HepG2 (cell line): ENCODE results near the gene SETD1A. TPM values are rescaled to one million over a fixed set of nuclear protein-coding genes. Genes with fewer than 3 reads are reported as not detected.

Experiments used
- AHR ChIP-seq: IDR thresholded peaks from 2 replicates; pipeline ENCODE4 v1.6.1; 2018; ENCODE audit warnings: missing genetic modification reagents, missing compliant biosample characterization
- ARHGAP35 ChIP-seq: sonication (generic); formaldehyde crosslinking; IDR thresholded peaks from 2 replicates; pipeline ENCODE4 v1.9.0; 2022; ENCODE audit warnings: mild to moderate bottlenecking, inconsistent platforms, moderate library complexity, missing genetic modification reagents, borderline replicate concordance
- ATF7 ChIP-seq, 2 experiments: fragments of 450-650 bp in 1 of 2; sonication (generic) in 1 of 2; formaldehyde crosslinking in 1 of 2; IDR thresholded peaks; 2 replicates each; pipeline versions ENCODE4 v1.4.0 to v1.6.1; 2016 to 2020; ENCODE audit warnings: antibody characterized with exemption in 1 of 2, mild to moderate bottlenecking in 1 of 2, missing genetic modification reagents in 1 of 2
- CBFB ChIP-seq: sonication (generic); formaldehyde crosslinking; IDR thresholded peaks from 2 replicates; pipeline ENCODE4 v1.4.0; 2020; ENCODE audit warnings: missing genetic modification reagents
- HOXA3 ChIP-seq: sonication (generic); formaldehyde crosslinking; IDR thresholded peaks from 2 replicates; pipeline ENCODE4 v1.5.0; 2020; ENCODE audit warnings: missing genetic modification reagents
- ISX ChIP-seq: sonication (generic); formaldehyde crosslinking; conservative IDR thresholded peaks from 2 replicates; pipeline ENCODE4 v1.5.0; 2020; ENCODE audit warnings: missing genetic modification reagents
- KLF16 ChIP-seq, 2 experiments: sonication (generic) in 1 of 2; formaldehyde crosslinking in 1 of 2; IDR thresholded peaks; 2 replicates each; pipeline versions ENCODE4 v1.6.1 to v1.8.0; 2016 to 2023; ENCODE audit warnings: missing genetic modification reagents in 2 of 2, missing compliant biosample characterization in 1 of 2
- NCOR1 ChIP-seq: fragments of 200-600 bp; sonication (generic); IDR thresholded peaks from 2 replicates; pipeline ENCODE4 v1.7.0; 2017; ENCODE audit warnings: antibody characterized with exemption, low read length, borderline replicate concordance
- NFIC ChIP-seq: IDR thresholded peaks from 2 replicates; pipeline ENCODE4 v1.6.1; 2012; ENCODE audit warnings: mild to moderate bottlenecking, low read length, inconsistent platforms
- SOX5 ChIP-seq: IDR thresholded peaks from 2 replicates; pipeline ENCODE4 v1.6.1; 2016; ENCODE audit warnings: borderline replicate concordance
- SP2 ChIP-seq: sonication (generic); formaldehyde crosslinking; IDR thresholded peaks from 2 replicates; pipeline ENCODE4 v1.5.1; 2020; ENCODE audit warnings: mild to moderate bottlenecking, missing genetic modification reagents
- YY1 ChIP-seq: IDR thresholded peaks from 2 replicates; pipeline ENCODE4 v1.6.1; 2011; ENCODE audit warnings: low read length, low read depth, moderate library complexity, mild to moderate bottlenecking; ENCODE audit not compliant: insufficient read depth, insufficient replicate concordance
- ZNF432 ChIP-seq: sonication (generic); formaldehyde crosslinking; IDR thresholded peaks from 2 replicates; pipeline ENCODE4 v1.5.0; 2020; ENCODE audit warnings: missing genetic modification reagents, mild to moderate bottlenecking, borderline replicate concordance
- polyA plus RNA-seq, 8 experiments: library from polyadenylated mRNA; depleted of rRNA in 3 of 8; stranded (reverse) in 7 of 8; unstranded in 1 of 8; fragments of >200 nt; fragmentation: Illumina TruSeq in 4 of 8; extraction: Trizol in 4 of 8; gene quantifications; 2 replicates each; pipeline versions ENCODE4 v1.2.1 to v1.2.3, GENCODE V29; 2011 to 2016; ENCODE audit warnings: low read depth in 4 of 8, missing spikeins in 1 of 8, mixed read lengths in 1 of 8; ENCODE audit not compliant: insufficient read depth in 1 of 8
- total RNA-seq, 5 experiments: library from RNA; depleted of rRNA; stranded (reverse); fragments of >200 nt; fragmentation: Illumina TruSeq; extraction: Trizol; gene quantifications; 2 replicates each; pipeline ENCODE4 v1.2.3, GENCODE V29; 2016; ENCODE audit warnings: low read depth in 1 of 5
- TF ChIP-seq, protein P1 (sequence below): sonication (generic); formaldehyde crosslinking; IDR thresholded peaks from 2 replicates; pipeline ENCODE4 v1.5.0; 2020; ENCODE audit warnings: mild to moderate bottlenecking, missing genetic modification reagents
- TF ChIP-seq, protein P2 (sequence below): IDR thresholded peaks from 2 replicates; pipeline ENCODE4 v1.6.1; 2016; ENCODE audit warnings: low read depth, control low read depth
- TF ChIP-seq, protein P3 (sequence below): sonication (generic); formaldehyde crosslinking; IDR thresholded peaks from 2 replicates; pipeline ENCODE4 v1.5.0; 2020; ENCODE audit warnings: mild to moderate bottlenecking, missing genetic modification reagents
- TF ChIP-seq, protein P4 (sequence below): sonication (generic); formaldehyde crosslinking; IDR thresholded peaks from 2 replicates; pipeline ENCODE4 v1.4.0; 2020; ENCODE audit warnings: missing genetic modification reagents
- TF ChIP-seq, protein P5 (sequence below): sonication (generic); formaldehyde crosslinking; IDR thresholded peaks from 2 replicates; pipeline ENCODE4 v1.8.1; 2023; ENCODE audit warnings: mild to moderate bottlenecking, moderate library complexity, missing genetic modification reagents
- TF ChIP-seq, protein P6 (sequence below): IDR thresholded peaks from 2 replicates; pipeline ENCODE4 v1.6.1; 2012; ENCODE audit warnings: low read depth, low read length, improper control_type of control experiment

The SETD1A gene
- total and polyA plus RNA-seq, 2 of the 13 experiments (the other 11 are each of a cell fraction or from before 2014, with no cell fraction given): 3.8 to 5.6 TPM

DNA sequence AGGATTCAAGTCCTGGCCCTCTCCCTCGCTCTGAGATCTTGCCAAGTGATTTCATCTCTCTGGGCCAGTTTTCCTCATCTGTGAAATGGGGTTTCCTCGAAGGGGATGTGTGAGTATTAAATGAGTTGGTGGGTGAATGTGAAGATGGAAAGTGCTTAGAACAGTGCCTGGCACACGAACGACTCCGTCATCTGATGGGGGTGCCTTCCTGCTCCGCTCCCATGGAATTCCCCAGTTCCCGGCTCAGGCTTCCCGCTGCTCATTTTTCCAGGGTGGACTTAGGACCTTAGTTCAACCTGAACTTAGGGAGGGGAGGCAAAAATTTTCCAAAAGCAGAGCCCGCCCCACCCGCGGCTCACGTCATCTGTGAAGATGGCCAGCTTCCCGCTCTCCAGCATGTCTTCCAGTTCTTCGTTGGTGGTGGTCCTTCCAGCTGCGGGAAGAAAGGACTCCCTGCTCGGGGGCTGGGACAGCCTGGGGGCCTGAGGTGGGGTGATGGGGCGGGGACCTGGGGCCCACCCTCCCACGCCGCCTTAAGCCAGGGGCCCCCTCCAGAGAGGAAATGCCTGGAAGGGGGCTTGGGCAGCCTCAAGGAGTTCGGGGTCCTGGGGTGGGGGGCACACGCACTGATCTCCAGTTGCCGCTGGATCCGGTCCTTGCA lies 38.9 kb downstream of the SETD1A start (continued):
- TF ChIP-seq, protein P1, sequence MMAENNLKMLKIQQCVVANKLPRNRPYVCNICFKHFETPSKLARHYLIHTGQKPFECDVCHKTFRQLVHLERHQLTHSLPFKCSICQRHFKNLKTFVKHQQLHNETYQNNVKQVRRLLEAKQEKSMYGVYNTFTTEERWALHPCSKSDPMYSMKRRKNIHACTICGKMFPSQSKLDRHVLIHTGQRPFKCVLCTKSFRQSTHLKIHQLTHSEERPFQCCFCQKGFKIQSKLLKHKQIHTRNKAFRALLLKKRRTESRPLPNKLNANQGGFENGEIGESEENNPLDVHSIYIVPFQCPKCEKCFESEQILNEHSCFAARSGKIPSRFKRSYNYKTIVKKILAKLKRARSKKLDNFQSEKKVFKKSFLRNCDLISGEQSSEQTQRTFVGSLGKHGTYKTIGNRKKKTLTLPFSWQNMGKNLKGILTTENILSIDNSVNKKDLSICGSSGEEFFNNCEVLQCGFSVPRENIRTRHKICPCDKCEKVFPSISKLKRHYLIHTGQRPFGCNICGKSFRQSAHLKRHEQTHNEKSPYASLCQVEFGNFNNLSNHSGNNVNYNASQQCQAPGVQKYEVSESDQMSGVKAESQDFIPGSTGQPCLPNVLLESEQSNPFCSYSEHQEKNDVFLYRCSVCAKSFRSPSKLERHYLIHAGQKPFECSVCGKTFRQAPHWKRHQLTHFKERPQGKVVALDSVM (CRISPR knock-in tag): peak; percentile 52; the same call in 1 of the 2 replicates
- peak in 1 of 2 experiments; percentile 22; a peak in 1 of 4 replicates for TF ChIP-seq KLF16 (CRISPR knock-in tag; IDR thresholded peaks at IDR 0.05)
- TF ChIP-seq NCOR1: peak; percentile 79; the same call in 1 of the 2 replicates
- TF ChIP-seq, protein P2, sequence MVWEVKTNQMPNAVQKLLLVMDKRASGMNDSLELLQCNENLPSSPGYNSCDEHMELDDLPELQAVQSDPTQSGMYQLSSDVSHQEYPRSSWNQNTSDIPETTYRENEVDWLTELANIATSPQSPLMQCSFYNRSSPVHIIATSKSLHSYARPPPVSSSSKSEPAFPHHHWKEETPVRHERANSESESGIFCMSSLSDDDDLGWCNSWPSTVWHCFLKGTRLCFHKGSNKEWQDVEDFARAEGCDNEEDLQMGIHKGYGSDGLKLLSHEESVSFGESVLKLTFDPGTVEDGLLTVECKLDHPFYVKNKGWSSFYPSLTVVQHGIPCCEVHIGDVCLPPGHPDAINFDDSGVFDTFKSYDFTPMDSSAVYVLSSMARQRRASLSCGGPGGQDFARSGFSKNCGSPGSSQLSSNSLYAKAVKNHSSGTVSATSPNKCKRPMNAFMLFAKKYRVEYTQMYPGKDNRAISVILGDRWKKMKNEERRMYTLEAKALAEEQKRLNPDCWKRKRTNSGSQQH (CRISPR knock-in tag): peak; percentile 58
- TF ChIP-seq, protein P3, sequence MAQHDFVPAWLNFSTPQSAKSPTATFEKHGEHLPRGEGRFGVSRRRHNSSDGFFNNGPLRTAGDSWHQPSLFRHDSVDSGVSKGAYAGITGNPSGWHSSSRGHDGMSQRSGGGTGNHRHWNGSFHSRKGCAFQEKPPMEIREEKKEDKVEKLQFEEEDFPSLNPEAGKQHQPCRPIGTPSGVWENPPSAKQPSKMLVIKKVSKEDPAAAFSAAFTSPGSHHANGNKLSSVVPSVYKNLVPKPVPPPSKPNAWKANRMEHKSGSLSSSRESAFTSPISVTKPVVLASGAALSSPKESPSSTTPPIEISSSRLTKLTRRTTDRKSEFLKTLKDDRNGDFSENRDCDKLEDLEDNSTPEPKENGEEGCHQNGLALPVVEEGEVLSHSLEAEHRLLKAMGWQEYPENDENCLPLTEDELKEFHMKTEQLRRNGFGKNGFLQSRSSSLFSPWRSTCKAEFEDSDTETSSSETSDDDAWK (CRISPR knock-in tag): no peak
- TF ChIP-seq, protein P4, sequence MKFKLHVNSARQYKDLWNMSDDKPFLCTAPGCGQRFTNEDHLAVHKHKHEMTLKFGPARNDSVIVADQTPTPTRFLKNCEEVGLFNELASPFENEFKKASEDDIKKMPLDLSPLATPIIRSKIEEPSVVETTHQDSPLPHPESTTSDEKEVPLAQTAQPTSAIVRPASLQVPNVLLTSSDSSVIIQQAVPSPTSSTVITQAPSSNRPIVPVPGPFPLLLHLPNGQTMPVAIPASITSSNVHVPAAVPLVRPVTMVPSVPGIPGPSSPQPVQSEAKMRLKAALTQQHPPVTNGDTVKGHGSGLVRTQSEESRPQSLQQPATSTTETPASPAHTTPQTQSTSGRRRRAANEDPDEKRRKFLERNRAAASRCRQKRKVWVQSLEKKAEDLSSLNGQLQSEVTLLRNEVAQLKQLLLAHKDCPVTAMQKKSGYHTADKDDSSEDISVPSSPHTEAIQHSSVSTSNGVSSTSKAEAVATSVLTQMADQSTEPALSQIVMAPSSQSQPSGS: peak; percentile 68; the same call in 1 of the 2 replicates
- peak; percentile 44; the same call in 1 of the 2 replicates for TF ChIP-seq SOX5 (CRISPR knock-in tag)
- TF ChIP-seq, protein P5, sequence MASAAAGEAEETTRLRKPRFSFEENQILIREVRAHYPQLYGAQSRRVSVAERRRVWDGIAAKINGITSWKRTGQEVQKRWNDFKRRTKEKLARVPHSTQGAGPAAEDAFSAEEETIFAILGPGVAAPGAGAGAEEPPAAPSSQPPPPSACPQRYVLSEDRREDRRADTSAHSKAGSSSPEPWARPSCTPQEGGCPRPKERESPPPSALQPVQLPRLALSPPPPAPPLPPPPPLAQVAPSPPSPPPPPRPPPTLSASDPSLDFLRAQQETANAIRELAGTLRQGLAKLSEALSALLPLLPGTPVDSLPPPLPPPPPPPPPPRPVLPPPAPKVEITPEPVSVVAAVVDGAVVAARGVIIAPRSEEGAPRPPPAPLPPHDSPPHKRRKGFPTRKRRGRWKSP: peak; percentile 45; the same call in 1 of the 2 replicates
- TF ChIP-seq HOXA3 (CRISPR knock-in tag): peak; percentile 55; the same call in 1 of the 2 replicates
- 0 out of 2 replicates have a peak, but pooled peaks have one; percentile 54 for TF ChIP-seq ARHGAP35 (CRISPR knock-in tag)
- TF ChIP-seq, protein P6, sequence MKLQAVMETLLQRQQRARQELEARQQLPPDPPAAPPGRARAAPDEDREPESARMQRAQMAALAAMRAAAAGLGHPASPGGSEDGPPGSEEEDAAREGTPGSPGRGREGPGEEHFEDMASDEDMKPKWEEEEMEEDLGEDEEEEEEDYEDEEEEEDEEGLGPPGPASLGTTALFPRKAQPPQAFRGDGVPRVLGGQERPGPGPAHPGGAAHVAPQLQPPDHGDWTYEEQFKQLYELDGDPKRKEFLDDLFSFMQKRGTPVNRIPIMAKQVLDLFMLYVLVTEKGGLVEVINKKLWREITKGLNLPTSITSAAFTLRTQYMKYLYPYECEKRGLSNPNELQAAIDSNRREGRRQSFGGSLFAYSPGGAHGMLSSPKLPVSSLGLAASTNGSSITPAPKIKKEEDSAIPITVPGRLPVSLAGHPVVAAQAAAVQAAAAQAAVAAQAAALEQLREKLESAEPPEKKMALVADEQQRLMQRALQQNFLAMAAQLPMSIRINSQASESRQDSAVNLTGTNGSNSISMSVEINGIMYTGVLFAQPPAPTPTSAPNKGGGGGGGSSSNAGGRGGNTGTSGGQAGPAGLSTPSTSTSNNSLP: 0 out of 2 replicates have a peak, but pooled peaks have one; percentile 36
- TF ChIP-seq ATF7 (IDR thresholded peaks at IDR 0.05): no peak
- 0 out of 2 replicates have a peak, but pooled peaks have one; percentile 56 for TF ChIP-seq ATF7 (CRISPR knock-in tag; IDR thresholded peaks at IDR 0.05)
- no peak; the same call in 1 of the 2 replicates for TF ChIP-seq ISX (CRISPR knock-in tag)
- no peak for TF ChIP-seq ZNF432 (CRISPR knock-in tag)
- TF ChIP-seq AHR (CRISPR knock-in tag): no peak
- TF ChIP-seq CBFB: peak; percentile 38; the same call in 1 of the 2 replicates
- 0 out of 2 replicates have a peak, but pooled peaks have one; percentile 68 for TF ChIP-seq NFIC
- 0 out of 2 replicates have a peak, but pooled peaks have one; percentile 10 for TF ChIP-seq SP2 (CRISPR knock-in tag)
- TF ChIP-seq YY1: peak; percentile 82
